H9 (cell line): ENCODE results near the gene ZMYM2. TPM values are rescaled to one million over a fixed set of nuclear protein-coding genes. Genes with fewer than 3 reads are reported as not detected.

Source experiments
- DNase-seq: peaks from one replicate; pipeline ENCODE4 v3.0.0-alpha.2; 2017
- H2AFZ ChIP-seq: one replicate; pipeline ENCODE4 v1.6.1; 2013; ENCODE audit warnings: mild to moderate bottlenecking, low read length, control low read depth, moderate library complexity
- H2AK5ac ChIP-seq: 2 replicates; pipeline ENCODE4 v1.6.1; 2013; ENCODE audit warnings: low read length, control low read depth, mixed read lengths; ENCODE audit not compliant: insufficient read length
- H2BK120ac ChIP-seq: one replicate; pipeline ENCODE4 v1.6.1; 2013; ENCODE audit warnings: low read depth, mild to moderate bottlenecking, low read length, control low read depth, inconsistent platforms; ENCODE audit not compliant: poor library complexity, severe bottlenecking
- H2BK12ac ChIP-seq: 2 replicates; pipeline ENCODE4 v1.6.1; 2013; ENCODE audit warnings: low read length, control low read depth, mixed read lengths, low read depth; ENCODE audit not compliant: insufficient read length
- H2BK15ac ChIP-seq: 2 replicates; pipeline ENCODE4 v1.6.1; 2013; ENCODE audit warnings: low read depth, low read length, control low read depth
- H2BK20ac ChIP-seq: one replicate; pipeline ENCODE4 v1.6.1; 2013; ENCODE audit warnings: low read depth, mild to moderate bottlenecking, low read length, control low read depth, inconsistent platforms; ENCODE audit not compliant: poor library complexity, severe bottlenecking
- H2BK5ac ChIP-seq: 2 replicates; pipeline ENCODE4 v1.6.1; 2013; ENCODE audit warnings: low read length, control low read depth, mixed read lengths; ENCODE audit not compliant: insufficient read length
- H3K14ac ChIP-seq: 2 replicates; pipeline ENCODE4 v1.6.1; 2013; ENCODE audit warnings: low read length, control low read depth; ENCODE audit not compliant: insufficient read depth
- H3K18ac ChIP-seq: 2 replicates; pipeline ENCODE4 v1.6.1; 2013; ENCODE audit warnings: low read depth, mild to moderate bottlenecking, mixed read lengths, low read length, control low read depth; ENCODE audit not compliant: insufficient read length
- H3K23ac ChIP-seq: 2 replicates; pipeline ENCODE4 v1.6.1; 2013; ENCODE audit warnings: low read length, control low read depth, mixed read lengths, low read depth; ENCODE audit not compliant: insufficient read length
- H3K23me2 ChIP-seq: 2 replicates; pipeline ENCODE4 v1.6.1; 2013; ENCODE audit warnings: low read depth, mild to moderate bottlenecking, mixed read lengths, low read length, control low read depth; ENCODE audit not compliant: insufficient read length, poor library complexity, severe bottlenecking
- H3K27ac ChIP-seq: 2 replicates; pipeline ENCODE4 v1.5.1; 2013; ENCODE audit warnings: low read length, control low read depth, mixed read lengths, low read depth; ENCODE audit not compliant: insufficient read length
- H3K27me3 ChIP-seq: 2 replicates; pipeline ENCODE4 v1.6.1; 2013; ENCODE audit warnings: low read length, control low read depth, inconsistent platforms; ENCODE audit not compliant: insufficient read depth
- H3K4ac ChIP-seq: 2 replicates; pipeline ENCODE4 v1.6.1; 2013; ENCODE audit warnings: low read depth, mild to moderate bottlenecking, control low read depth, inconsistent platforms, low read length, moderate library complexity
- H3K4me1 ChIP-seq: 2 replicates; pipeline ENCODE4 v1.6.1; 2013; ENCODE audit warnings: low read length, control low read depth, inconsistent platforms; ENCODE audit not compliant: insufficient read depth
- H3K4me2 ChIP-seq: 2 replicates; pipeline ENCODE4 v1.6.1; 2013; ENCODE audit warnings: low read length, control low read depth, mixed read lengths; ENCODE audit not compliant: insufficient read length, insufficient read depth
- H3K56ac ChIP-seq: 2 replicates; pipeline ENCODE4 v1.6.1; 2013; ENCODE audit warnings: low read depth, mild to moderate bottlenecking, mixed read lengths, low read length, control low read depth; ENCODE audit not compliant: insufficient read length
- H3K79me1 ChIP-seq: 2 replicates; pipeline ENCODE4 v1.6.1; 2013; ENCODE audit warnings: low read depth, mild to moderate bottlenecking, moderate library complexity, low read length, control low read depth, inconsistent platforms; ENCODE audit not compliant: insufficient read depth, poor library complexity, severe bottlenecking
- H3K79me2 ChIP-seq: 2 replicates; pipeline ENCODE4 v1.6.1; 2013; ENCODE audit warnings: low read length, control low read depth, inconsistent platforms; ENCODE audit not compliant: insufficient read depth
- H3K9ac ChIP-seq: 2 replicates; pipeline ENCODE4 v1.6.1; 2013; ENCODE audit warnings: low read length, control low read depth, mixed read lengths; ENCODE audit not compliant: insufficient read length; ENCODE audit errors: extremely low read depth
- H3K9me3 ChIP-seq: one replicate; pipeline ENCODE4 v1.6.1; 2013; ENCODE audit warnings: low read depth, low read length, inconsistent platforms; ENCODE audit not compliant: control insufficient read depth
- H3T11ph ChIP-seq: one replicate; pipeline ENCODE4 v1.6.1; 2013; ENCODE audit warnings: mild to moderate bottlenecking, low read length, control low read depth, inconsistent platforms
- H4K20me1 ChIP-seq: one replicate; pipeline ENCODE4 v1.6.1; 2013; ENCODE audit not compliant: control insufficient read depth, insufficient read length, insufficient read depth
- H4K5ac ChIP-seq: 2 replicates; pipeline ENCODE4 v1.6.1; 2013; ENCODE audit warnings: low read depth, mild to moderate bottlenecking, mixed read lengths, low read length, control low read depth; ENCODE audit not compliant: insufficient read length
- H4K8ac ChIP-seq: replicated peaks from 2 replicates; pipeline ENCODE4 v1.6.1; 2013; ENCODE audit warnings: low read length, control low read depth, mixed read lengths, low read depth; ENCODE audit not compliant: insufficient read length
- H4K91ac ChIP-seq: 2 replicates; pipeline ENCODE4 v1.6.1; 2013; ENCODE audit warnings: low read depth, mild to moderate bottlenecking, moderate library complexity, mixed read lengths, low read length, control low read depth; ENCODE audit not compliant: insufficient read length
- H3K27ac Mint-ChIP-seq, 3 experiments: 2 replicates in 2 of 3; 3 replicates in 1 of 3; pipeline ENCODE4 v1.8.0; 2020 to 2021; ENCODE audit warnings: mixed read lengths in 3 of 3, mild to moderate bottlenecking in 1 of 3, moderate library complexity in 1 of 3
- H3K27me3 Mint-ChIP-seq: 2 replicates; pipeline ENCODE4 v1.8.0; 2021; ENCODE audit warnings: low read depth, mild to moderate bottlenecking, moderate library complexity, mixed read lengths
- H3K36me3 Mint-ChIP-seq, 3 experiments: 2 replicates in 2 of 3; 3 replicates in 1 of 3; pipeline ENCODE4 v1.8.0; 2020 to 2021; ENCODE audit warnings: low read depth in 3 of 3, mixed read lengths in 3 of 3; ENCODE audit not compliant: insufficient read depth in 1 of 3
- H3K4me1 Mint-ChIP-seq, 2 experiments: 2 replicates each; pipeline ENCODE4 v1.8.0; 2020; ENCODE audit warnings: mixed read lengths in 2 of 2
- H3K4me3 Mint-ChIP-seq, 2 experiments: 2 replicates in 1 of 2; 3 replicates in 1 of 2; pipeline ENCODE4 v1.8.0; 2020 to 2021; ENCODE audit warnings: mild to moderate bottlenecking in 2 of 2, mixed read lengths in 2 of 2, moderate library complexity in 1 of 2
- H3K9me3 Mint-ChIP-seq, 2 experiments: 2 replicates in 1 of 2; 3 replicates in 1 of 2; pipeline ENCODE4 v1.8.0; 2020; ENCODE audit warnings: mild to moderate bottlenecking in 2 of 2, mixed read lengths in 2 of 2, moderate library complexity in 1 of 2
- WGBS: extraction: QIAGEN DNeasy Blood & Tissue Kit; methylation state at CpG from one replicate; pipeline ENCODE4 v1.1.7; 2013; ENCODE audit warnings: missing lambda C conversion rate, low lambda C conversion rate, mixed read lengths; ENCODE audit not compliant: insufficient read length; ENCODE audit errors: extremely low coverage; 5-methylcytosine and 5-hydroxymethylcytosine counted together
- total RNA-seq: library from RNA; stranded (reverse); gene quantifications from 2 replicates; pipeline ENCODE4 v1.2.1, GENCODE V29; 2021
- TF ChIP-seq, protein P1 (sequence below): fragments of 200-600 bp; sonication (generic); conservative IDR thresholded peaks from 3 replicates; pipeline ENCODE4 v1.8.0; 2021; ENCODE audit warnings: antibody characterized with exemption, mild to moderate bottlenecking

Gene ZMYM2
- total RNA-seq, 1 experiment from 2014 or later: 173 TPM

- no peak overlapping the region for H3K4ac ChIP-seq
- Mint-ChIP-seq H3K27ac (no peak overlapping the region), H3K4me3 (peak overlapping the region; percentile 61 to 70), H3K27me3 (peaks cover 30% of the 10 kb centered on the region), H3K36me3 (no peaks in the 10 kb centered on the region), H3K4me1 (peaks cover 0 to 2% of the 10 kb centered on the region in 2 experiments; a peak in 1 of 4 replicates), H3K9me3 (no peaks in the 10 kb centered on the region)
- H3K27me3 ChIP-seq: peaks cover 6% of the 10 kb centered on the region; the same call in 1 of the 2 replicates
- no peak overlapping the region for H2BK5ac ChIP-seq
- no peak overlapping the region for H2BK12ac ChIP-seq
- TF ChIP-seq, protein P1, sequence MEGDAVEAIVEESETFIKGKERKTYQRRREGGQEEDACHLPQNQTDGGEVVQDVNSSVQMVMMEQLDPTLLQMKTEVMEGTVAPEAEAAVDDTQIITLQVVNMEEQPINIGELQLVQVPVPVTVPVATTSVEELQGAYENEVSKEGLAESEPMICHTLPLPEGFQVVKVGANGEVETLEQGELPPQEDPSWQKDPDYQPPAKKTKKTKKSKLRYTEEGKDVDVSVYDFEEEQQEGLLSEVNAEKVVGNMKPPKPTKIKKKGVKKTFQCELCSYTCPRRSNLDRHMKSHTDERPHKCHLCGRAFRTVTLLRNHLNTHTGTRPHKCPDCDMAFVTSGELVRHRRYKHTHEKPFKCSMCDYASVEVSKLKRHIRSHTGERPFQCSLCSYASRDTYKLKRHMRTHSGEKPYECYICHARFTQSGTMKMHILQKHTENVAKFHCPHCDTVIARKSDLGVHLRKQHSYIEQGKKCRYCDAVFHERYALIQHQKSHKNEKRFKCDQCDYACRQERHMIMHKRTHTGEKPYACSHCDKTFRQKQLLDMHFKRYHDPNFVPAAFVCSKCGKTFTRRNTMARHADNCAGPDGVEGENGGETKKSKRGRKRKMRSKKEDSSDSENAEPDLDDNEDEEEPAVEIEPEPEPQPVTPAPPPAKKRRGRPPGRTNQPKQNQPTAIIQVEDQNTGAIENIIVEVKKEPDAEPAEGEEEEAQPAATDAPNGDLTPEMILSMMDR: no peak
- no peaks in the 10 kb centered on the region for H3K79me1 ChIP-seq
- H4K20me1 ChIP-seq: no peaks in the 10 kb centered on the region
- no peak overlapping the region for H3K9ac ChIP-seq
- H3K9me3 ChIP-seq: no peaks in the 10 kb centered on the region
- no peak overlapping the region for H2BK120ac ChIP-seq
- H3K4me2 ChIP-seq: peak overlapping the region; percentile 63
- no peak overlapping the region for H3K18ac ChIP-seq
- no peak overlapping the region for H2AFZ ChIP-seq
- H3K4me1 ChIP-seq: no peaks in the 10 kb centered on the region
- H4K91ac ChIP-seq: no peak overlapping the region
- DNase-seq: no peak
- peaks cover 11% of the 10 kb centered on the region for H3K23me2 ChIP-seq
- H3K27ac ChIP-seq: no peak overlapping the region
- WGBS: no CpG with 5 or more reads among the region's 6 CpGs
- H3K79me2 ChIP-seq: no peaks in the 10 kb centered on the region
- H2BK15ac ChIP-seq: no peak overlapping the region
- H2BK20ac ChIP-seq: no peak overlapping the region
- no peak overlapping the region for H3K56ac ChIP-seq
- no peak overlapping the region for H4K8ac ChIP-seq
- no peak overlapping the region for H3T11ph ChIP-seq
- no peak overlapping the region for H2AK5ac ChIP-seq
- H4K5ac ChIP-seq: no peak overlapping the region
- no peak overlapping the region for H3K14ac ChIP-seq
- no peak overlapping the region for H3K23ac ChIP-seq
Measured at GRCh38 chr13:20127262-20127561, 168.7 kb downstream of the ZMYM2 start.
